K562 (cell line): ENCODE data around the gene CAVIN1. TPM values are rescaled to one million over a fixed set of nuclear protein-coding genes. Genes with fewer than 3 reads are reported as not detected.
A peak's percentile ranks its signal among the peaks of the same experiment; 100 is the strongest.

ENCODE experiments used
- CREM ChIP-seq: IDR thresholded peaks from 2 replicates; pipeline ENCODE4 v1.6.1; 2014; ENCODE audit warnings: antibody characterized with exemption, low read depth
- EGR1 ChIP-seq: fragments of 450-650 bp; conservative IDR thresholded peaks from 2 replicates; pipeline ENCODE4 v1.6.1; 2017; ENCODE audit warnings: mild to moderate bottlenecking
- FOXM1 ChIP-seq, 2 experiments: fragments of 450-650 bp in 1 of 2; sonication (generic) in 1 of 2; formaldehyde crosslinking in 1 of 2; IDR thresholded peaks; 2 replicates each; pipeline versions ENCODE4 v1.6.1 to v1.9.0; 2017 to 2022; ENCODE audit warnings: low read depth in 2 of 2, mild to moderate bottlenecking in 2 of 2, missing genetic modification reagents in 1 of 2, moderate library complexity in 1 of 2
- GABPB2 ChIP-seq: fragments of 250-450 bp; sonication (Bioruptor Pico); conservative IDR thresholded peaks from 2 replicates; pipeline ENCODE4 v1.5.1; 2021; ENCODE audit warnings: mild to moderate bottlenecking
- KDM5B ChIP-seq: fragments of 200-600 bp; sonication (generic); IDR thresholded peaks from 2 replicates; pipeline ENCODE4 v1.6.1; 2012; ENCODE audit warnings: low read depth, mild to moderate bottlenecking, moderate library complexity, low read length, control low read depth, inconsistent platforms; ENCODE audit not compliant: insufficient replicate concordance
- MAZ ChIP-seq, 2 experiments: fragments of 450-650 bp in 1 of 2; sonication (generic) in 1 of 2; formaldehyde crosslinking; IDR thresholded peaks in 1 of 2; conservative IDR thresholded peaks in 1 of 2; 2 replicates each; pipeline versions ENCODE4 v1.4.0 to v1.5.0; 2020; ENCODE audit warnings: mild to moderate bottlenecking in 1 of 2, missing genetic modification reagents in 1 of 2
- NBN ChIP-seq: fragments of 450-650 bp; IDR thresholded peaks from 2 replicates; pipeline ENCODE4 v1.6.1; 2016; ENCODE audit warnings: low read depth, mild to moderate bottlenecking
- NEUROD1 ChIP-seq: fragments of 150-350 bp; IDR thresholded peaks from 2 replicates; pipeline ENCODE4 v1.6.1; 2014; ENCODE audit warnings: borderline replicate concordance, low read length, low read depth; ENCODE audit not compliant: partially characterized antibody
- POLR2B ChIP-seq: fragments of 450-650 bp; IDR thresholded peaks from 2 replicates; pipeline ENCODE4 v1.6.1; 2018; ENCODE audit warnings: low read depth; ENCODE audit not compliant: partially characterized antibody
- PPARD ChIP-seq: fragments of 250-450 bp; sonication (Bioruptor Pico); IDR thresholded peaks from 2 replicates; pipeline ENCODE4 v1.8.0; 2022; ENCODE audit warnings: inconsistent platforms, mild to moderate bottlenecking, moderate library complexity
- RAD51 ChIP-seq: fragments of 450-650 bp; IDR thresholded peaks from 2 replicates; pipeline ENCODE4 v1.7.1; 2016; ENCODE audit warnings: low read depth, mild to moderate bottlenecking, borderline replicate concordance
- SMARCB1 ChIP-seq: IDR thresholded peaks from 2 replicates; pipeline ENCODE4 v1.6.1; 2011; ENCODE audit warnings: improper control_type of control experiment, low read depth; ENCODE audit not compliant: insufficient read length
- ZEB2 ChIP-seq: fragments of 450-650 bp; IDR thresholded peaks from 2 replicates; pipeline ENCODE4 v1.6.1; 2016
- ZNF174 ChIP-seq: fragments of 250-450 bp; sonication (Bioruptor Pico); IDR thresholded peaks from 2 replicates; pipeline ENCODE4 v1.4.0; 2020; ENCODE audit warnings: mild to moderate bottlenecking
- ZNF217 ChIP-seq: sonication (generic); formaldehyde crosslinking; IDR thresholded peaks from 2 replicates; pipeline ENCODE4 v1.8.0; 2022; ENCODE audit warnings: mild to moderate bottlenecking, missing genetic modification reagents
- ZNF239 ChIP-seq: fragments of 250-450 bp; sonication (Bioruptor Pico); IDR thresholded peaks from 2 replicates; pipeline ENCODE4 v1.4.0; 2020; ENCODE audit warnings: mild to moderate bottlenecking
- ZNF282 ChIP-seq: sonication (generic); formaldehyde crosslinking; IDR thresholded peaks from 2 replicates; pipeline ENCODE4 v1.8.1; 2023; ENCODE audit warnings: missing genetic modification reagents
- polyA plus RNA-seq, 8 experiments: library from polyadenylated mRNA; depleted of rRNA in 4 of 8; stranded (reverse) in 5 of 8; unstranded in 3 of 8; fragments of >200 nt; fragmentation: Nextera tagmentation in 2 of 8; fragmentation: Illumina TruSeq in 1 of 8; extraction: Ambion mirVana in 2 of 8; extraction: Trizol in 1 of 8; gene quantifications; 2 replicates each; pipeline versions ENCODE4 v1.2.1 to v1.2.3, GENCODE V29; 2011 to 2014; ENCODE audit warnings: inconsistent platforms in 1 of 8, missing spikeins in 1 of 8
- total RNA-seq, 7 experiments: library from RNA; depleted of rRNA in 6 of 7; stranded (reverse); fragments of >200 nt in 6 of 7; fragmentation: Illumina TruSeq in 2 of 7; extraction: Trizol in 2 of 7; gene quantifications; 2 replicates each; pipeline versions ENCODE4 v1.2.1 to v1.2.3, GENCODE V29; 2011 to 2021; ENCODE audit warnings: low replicate concordance in 1 of 7
- TF ChIP-seq, protein P1 (sequence below): fragments of 250-450 bp; sonication (Bioruptor Pico); IDR thresholded peaks from 2 replicates; pipeline ENCODE4 v1.8.0; 2022; ENCODE audit warnings: moderate library complexity, mild to moderate bottlenecking, inconsistent platforms
- TF ChIP-seq, protein P2 (sequence below): sonication (generic); formaldehyde crosslinking; IDR thresholded peaks from 2 replicates; pipeline ENCODE4 v1.8.1; 2023; ENCODE audit warnings: mild to moderate bottlenecking, missing genetic modification reagents, moderate library complexity
- TF ChIP-seq, protein P3 (sequence below): sonication (generic); formaldehyde crosslinking; IDR thresholded peaks from 2 replicates; pipeline ENCODE4 v1.5.0; 2020; ENCODE audit warnings: missing genetic modification reagents

The CAVIN1 gene
- total and polyA plus RNA-seq, 9 of the 15 experiments (the other 6 are each of a cell fraction or from before 2014, with no cell fraction given), result 6.8 to 162 (median 74.5) TPM

DNA sequence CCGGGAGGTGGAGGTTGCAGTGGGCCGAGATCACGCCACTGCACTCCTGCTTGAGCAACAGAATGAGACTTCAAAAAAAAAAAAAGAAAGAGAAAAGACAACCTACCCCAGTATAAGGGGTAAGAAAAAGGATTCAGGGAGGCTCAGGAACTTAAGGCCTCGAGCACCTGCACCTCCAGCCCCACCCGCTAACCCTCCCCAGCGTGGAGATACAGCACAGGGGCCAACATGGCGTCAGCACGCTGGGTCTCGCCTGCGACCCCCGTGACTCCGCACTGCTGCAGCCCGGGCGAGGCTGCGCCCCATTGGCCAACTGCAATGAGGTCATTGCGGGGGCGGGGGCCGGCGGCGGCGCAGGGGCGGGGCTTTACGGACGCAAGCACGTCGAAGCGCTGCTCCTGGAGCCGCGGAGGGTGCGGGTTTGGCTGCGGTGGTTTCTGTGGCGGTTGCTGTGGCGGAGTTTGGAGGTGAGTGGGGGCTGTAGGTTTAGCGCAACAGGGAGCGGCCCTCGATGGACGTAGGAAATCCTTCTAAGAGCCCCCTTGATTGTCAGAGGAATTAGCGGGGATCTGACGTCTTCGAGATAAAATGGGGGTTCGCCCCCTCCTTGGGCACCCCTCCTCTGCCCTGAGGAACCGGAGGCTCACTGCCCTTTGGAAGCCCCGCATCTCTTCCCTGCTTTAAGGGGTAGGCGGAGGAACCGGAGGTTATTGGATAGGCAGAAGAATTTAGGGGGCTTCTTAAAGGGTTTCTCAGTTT lies 35.6 kb upstream of the CAVIN1 start, which contains the start of gene ATP6V0A1 (continued):
- TF ChIP-seq MAZ (CRISPR knock-in tag; conservative IDR thresholded peaks at IDR 0.05 in 1 of 2, IDR thresholded peaks at IDR 0.05 in 1 of 2) (peak; percentile 68 to 71; a peak in 3 of 4 replicates), ZNF239 (no peak), GABPB2 (CRISPR knock-in tag) (no peak), ZNF282 (CRISPR knock-in tag) (no peak), EGR1 (peak; percentile 95), POLR2B (peak; percentile 69), FOXM1 (IDR thresholded peaks at IDR 0.05; ENCODE audit: low read depth) (no peak), FOXM1 (CRISPR knock-in tag; IDR thresholded peaks at IDR 0.05; ENCODE audit: low read depth) (no peak), RAD51 (peak; percentile 21; the same call in 1 of the 2 replicates), SMARCB1 (peak; percentile 30), ZEB2 (0 out of 2 replicates have a peak, but pooled peaks have one; percentile 14), CREM (peak; percentile 85), ZNF174 (no peak), PPARD (CRISPR knock-in tag) (no peak), ZNF217 (CRISPR knock-in tag) (no peak), NEUROD1 (peak; percentile 32), KDM5B (peak; percentile 44), NBN (peak; percentile 69; the same call in 1 of the 2 replicates)
- TF ChIP-seq, protein P1, sequence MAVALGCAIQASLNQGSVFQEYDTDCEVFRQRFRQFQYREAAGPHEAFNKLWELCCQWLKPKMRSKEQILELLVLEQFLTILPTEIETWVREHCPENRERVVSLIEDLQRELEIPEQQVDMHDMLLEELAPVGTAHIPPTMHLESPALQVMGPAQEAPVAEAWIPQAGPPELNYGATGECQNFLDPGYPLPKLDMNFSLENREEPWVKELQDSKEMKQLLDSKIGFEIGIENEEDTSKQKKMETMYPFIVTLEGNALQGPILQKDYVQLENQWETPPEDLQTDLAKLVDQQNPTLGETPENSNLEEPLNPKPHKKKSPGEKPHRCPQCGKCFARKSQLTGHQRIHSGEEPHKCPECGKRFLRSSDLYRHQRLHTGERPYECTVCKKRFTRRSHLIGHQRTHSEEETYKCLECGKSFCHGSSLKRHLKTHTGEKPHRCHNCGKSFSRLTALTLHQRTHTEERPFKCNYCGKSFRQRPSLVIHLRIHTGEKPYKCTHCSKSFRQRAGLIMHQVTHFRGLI (CRISPR knock-in tag), result 0 out of 2 replicates have a peak, but pooled peaks have one; percentile 53
- TF ChIP-seq, protein P2, sequence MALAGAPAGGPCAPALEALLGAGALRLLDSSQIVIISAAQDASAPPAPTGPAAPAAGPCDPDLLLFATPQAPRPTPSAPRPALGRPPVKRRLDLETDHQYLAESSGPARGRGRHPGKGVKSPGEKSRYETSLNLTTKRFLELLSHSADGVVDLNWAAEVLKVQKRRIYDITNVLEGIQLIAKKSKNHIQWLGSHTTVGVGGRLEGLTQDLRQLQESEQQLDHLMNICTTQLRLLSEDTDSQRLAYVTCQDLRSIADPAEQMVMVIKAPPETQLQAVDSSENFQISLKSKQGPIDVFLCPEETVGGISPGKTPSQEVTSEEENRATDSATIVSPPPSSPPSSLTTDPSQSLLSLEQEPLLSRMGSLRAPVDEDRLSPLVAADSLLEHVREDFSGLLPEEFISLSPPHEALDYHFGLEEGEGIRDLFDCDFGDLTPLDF (CRISPR knock-in tag), result no peak
- TF ChIP-seq, protein P3, sequence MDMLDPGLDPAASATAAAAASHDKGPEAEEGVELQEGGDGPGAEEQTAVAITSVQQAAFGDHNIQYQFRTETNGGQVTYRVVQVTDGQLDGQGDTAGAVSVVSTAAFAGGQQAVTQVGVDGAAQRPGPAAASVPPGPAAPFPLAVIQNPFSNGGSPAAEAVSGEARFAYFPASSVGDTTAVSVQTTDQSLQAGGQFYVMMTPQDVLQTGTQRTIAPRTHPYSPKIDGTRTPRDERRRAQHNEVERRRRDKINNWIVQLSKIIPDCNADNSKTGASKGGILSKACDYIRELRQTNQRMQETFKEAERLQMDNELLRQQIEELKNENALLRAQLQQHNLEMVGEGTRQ (CRISPR knock-in tag), result peak; percentile 32; the same call in 1 of the 2 replicates
